ENCODE results near the gene TAOK1.

- TF ChIP-seq CTCF (conservative IDR thresholded peaks at IDR 0.05; ENCODE audit: low read length), result no peak
- no peak for TF ChIP-seq EZH2phosphoT487 (IDR thresholded peaks at IDR 0.05; ENCODE audit: borderline replicate concordance)
Measured at GRCh38 chr17:29342158-29342765, 47.9 kb upstream of the TAOK1 start.
